HG02571 (cell line): ENCODE data around the gene GPX4.

Source experiments
- ATAC-seq: cut with Tn5 transposase; IDR thresholded peaks from one replicate; pipeline ENCODE4 v1.9.1; 2021; ENCODE audit warnings: mild to moderate bottlenecking, moderate library complexity; ENCODE audit not compliant: unreplicated experiment

Gene GPX4

GRCh38 chr19:1146858-1147780 is 43.3 kb downstream of the GPX4 start:
- ATAC-seq, result no peak

GRCh38 chr19:1147934-1148549 is 44.2 kb downstream of the GPX4 start:
- no peak for ATAC-seq

DNA sequence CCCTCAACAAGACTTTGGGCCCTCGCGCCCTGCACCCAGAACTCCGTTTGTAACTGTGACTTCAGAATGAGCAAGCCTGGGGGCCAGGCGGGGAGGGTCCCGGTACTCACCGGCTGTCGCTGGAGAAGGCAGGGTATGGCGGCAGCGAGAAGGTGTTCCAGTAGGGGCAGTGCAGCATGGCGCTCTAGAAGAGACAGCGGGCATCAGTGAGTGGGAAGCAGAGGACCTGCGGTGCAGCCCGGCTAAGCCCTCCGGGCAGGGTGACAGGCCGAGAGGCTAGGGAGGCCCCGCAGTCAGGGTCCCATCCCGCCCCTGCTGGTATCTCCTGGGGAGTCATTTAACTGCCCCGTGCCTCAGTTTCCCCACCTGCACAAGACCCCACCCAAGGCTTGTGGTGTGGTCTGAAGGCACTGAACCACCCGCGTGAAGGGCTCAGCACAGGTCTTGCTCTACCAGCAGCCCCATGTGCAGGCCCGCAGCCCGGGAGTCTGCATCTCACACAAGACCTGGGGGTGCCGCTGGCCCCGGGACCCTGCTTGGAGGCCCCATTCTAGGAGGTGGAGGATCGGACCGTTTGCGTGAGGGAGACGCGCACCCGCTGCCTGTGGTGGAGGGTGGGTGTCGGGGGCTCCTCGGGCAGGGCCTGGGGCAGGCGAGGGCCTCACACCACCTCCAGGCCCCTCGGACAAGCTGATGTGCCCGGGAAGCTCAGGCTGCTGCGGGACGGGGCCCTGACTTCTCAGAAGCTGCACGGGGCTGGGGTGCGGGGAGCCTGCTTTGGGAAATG is 45.7 kb downstream of the GPX4 start:
- no peak for ATAC-seq

DNA sequence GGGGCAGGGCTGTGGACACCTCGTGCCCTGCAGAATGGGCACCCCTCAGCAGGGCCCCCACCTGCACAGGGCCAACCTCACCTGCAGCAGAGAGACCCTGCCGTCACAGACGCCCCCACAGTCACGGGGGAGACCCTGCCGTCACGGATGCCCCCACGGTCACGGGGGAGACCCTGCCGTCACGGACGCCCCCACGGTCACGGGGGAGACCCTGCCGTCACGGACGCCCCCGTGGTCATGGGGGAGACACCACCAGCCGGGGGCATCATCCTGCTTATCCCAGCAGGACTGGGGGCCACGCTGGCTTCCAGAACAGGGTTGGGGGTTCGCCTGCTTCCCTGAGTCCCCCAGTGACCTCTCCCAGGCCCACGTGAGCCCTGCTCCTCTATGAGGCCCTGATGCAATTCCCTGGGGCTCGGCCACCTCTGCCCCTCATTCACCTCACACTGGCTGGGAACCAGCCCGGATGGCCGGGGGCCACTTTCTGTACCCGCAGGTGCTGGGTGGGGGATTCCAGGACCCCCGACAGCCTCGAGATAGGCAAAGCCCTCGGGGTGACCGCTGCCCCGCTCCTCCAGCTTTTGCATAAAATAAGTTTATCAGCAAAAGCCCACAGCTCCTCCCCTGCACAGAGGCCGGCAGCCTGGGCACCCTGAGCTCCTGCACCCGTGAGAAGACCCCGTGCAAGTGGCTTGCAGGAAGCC is 46.7 kb downstream of the GPX4 start:
- ATAC-seq, result no peak

DNA sequence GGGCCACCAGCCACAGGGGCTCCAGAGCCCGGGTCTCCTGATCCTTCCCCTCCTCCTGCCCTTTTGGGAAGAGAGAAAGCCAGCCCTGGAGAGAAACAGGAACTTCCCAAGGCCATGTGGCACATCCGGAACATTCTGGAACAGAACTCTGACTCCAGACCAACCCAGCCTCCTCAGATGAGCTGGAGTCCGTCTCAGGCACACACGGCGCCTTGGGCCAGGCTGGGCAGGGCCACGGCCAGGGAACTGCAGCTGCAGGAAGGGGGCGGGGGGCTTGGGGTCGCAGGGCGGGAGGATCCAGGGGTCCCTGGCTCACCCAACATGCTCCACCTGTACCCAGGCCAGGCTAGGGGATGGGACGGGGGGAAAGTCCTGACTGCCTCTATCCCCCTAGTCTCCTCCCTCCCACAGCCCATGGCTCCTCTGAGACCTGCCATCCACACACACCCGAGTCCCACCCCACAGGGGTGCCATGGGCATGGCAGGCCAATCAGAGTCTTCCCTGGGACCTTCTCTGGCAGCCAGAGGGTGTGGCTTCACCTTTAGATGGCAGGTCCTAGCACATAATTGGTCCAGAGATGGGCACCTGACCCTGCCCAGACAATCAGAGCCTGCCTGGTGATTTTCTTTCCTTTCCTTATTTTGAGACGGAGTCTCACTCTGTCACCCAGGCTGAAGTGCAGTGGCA is 47.4 kb downstream of the GPX4 start:
- no peak for ATAC-seq

DNA sequence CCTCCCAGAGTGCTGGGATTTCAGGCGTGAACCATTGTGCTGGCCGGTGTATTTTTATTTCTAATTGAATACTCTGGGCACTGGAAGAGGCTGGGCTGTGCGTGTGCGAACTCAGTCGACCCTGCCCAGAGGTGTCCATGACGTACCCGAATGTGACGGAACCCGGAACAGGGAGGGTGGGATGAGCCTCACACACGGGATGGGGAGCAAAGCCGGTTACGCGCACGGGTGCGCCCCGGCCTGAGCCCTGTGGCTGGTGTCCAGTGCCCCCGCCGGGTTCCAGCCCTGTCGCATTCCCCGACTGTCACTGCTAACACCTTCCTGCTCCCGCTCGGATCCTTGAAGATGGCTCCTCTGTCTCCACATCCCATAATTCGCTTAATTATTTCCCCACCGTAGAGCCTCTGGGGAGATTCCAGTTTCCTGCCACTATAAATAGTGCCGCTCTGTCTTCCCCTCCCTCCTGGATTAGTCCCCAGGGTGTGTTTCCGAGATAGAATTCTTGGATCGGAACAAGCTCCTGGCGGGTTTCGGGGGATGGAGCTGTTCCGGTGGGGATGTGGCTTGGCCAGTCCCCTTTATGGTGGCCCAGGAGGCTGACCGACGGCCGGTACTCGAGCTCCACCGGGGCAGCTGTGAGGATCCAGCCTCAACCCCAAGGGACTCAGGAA is 48.3 kb downstream of the GPX4 start:
- ATAC-seq, result no peak

- no peak for ATAC-seq
Measured at GRCh38 chr19:1153891-1154730, 50.3 kb downstream of the GPX4 start.

GRCh38 chr19:1154731-1155351 is 51.0 kb downstream of the GPX4 start:
- no peak for ATAC-seq

- no peak for ATAC-seq
Measured at GRCh38 chr19:1155352-1156304, 51.8 kb downstream of the GPX4 start.
